Activated T-helper 1 cell treated with anti-CD3 and anti-CD28 coated beads, Interleukin-2, amount 50 U/mL, for 16 hours (primary cell): ENCODE data around the gene RGS6.

Source experiments
- DNase-seq, 2 donors: peaks; one replicate each; pipeline ENCODE4 v3.0.0-alpha.2; 2020; ENCODE audit warnings: low read depth in 1 of 2, low spot score in 1 of 2

Gene RGS6

DNA sequence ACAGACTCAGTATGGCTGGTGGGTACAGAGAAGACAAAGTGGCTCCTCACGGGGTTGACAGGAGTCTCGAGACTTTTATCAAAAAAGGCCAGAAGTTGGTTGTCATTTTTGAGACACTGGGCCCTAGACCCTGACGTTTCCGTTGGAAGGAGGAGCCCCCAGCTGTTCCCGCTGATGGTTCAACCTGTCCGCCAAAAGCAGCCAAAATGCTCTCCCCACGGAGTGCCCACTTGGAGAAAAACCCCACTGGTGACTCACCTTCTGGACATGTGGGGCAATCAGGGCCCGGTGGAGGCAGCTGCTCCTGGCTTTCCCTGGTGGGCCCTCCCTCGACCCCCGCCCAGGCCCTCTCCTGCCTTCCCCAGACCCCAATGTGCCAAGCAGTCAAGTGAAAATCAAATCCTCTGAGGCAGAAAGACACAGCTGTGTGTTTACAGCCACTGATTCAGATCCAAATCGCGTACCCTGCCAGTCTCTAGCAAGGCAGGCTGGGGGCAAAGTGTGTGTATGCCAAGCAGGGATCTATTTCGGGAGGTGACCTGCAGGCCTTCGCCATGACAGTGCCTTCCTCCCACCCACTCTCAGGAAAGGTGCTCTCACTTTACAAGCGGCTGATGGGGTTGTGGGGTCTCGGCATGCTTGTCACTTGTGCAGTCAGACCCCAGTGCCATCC lies 614.3 kb downstream of the RGS6 start:
- no peak for DNase-seq

DNA sequence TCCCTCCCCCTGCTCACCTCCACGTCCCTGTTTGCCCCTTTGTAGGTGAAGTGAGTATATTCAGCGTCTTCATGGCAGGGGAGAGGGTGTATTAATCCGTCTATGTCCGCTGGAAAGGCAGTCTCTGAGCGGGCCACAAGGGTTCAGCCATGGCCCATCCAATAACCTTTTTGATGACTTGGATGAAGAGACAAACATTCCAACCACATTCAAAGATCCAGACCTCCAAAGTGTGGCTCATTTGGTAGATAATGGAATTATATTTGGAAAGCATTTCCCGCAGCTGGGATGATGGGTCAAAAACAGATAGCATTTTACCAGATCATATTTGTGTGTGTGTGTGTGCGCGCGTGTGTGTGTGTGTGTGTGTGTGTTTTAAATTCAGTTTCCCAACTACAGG lies 615.8 kb downstream of the RGS6 start:
- no peak for DNase-seq

DNA sequence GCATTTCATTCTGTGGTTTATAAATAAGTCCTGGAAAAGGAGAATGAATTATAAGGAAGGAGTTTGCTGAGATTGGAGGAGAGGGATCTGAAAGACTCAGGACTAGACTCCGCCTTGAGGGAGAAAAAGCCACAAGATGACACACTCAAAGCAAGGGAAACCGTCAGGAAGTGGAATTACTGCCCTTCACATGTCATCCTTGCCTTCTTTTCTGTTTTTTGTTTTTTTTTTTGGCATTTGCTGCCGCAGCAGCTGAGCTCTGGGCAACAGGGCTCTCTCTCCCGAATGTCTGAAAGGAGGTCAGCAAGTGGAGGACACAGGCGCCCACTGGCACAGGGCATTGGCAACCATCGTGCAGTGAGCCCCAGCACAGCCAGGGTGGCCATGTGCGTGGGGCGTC lies 616.8 kb downstream of the RGS6 start:
- no peak for DNase-seq

DNA sequence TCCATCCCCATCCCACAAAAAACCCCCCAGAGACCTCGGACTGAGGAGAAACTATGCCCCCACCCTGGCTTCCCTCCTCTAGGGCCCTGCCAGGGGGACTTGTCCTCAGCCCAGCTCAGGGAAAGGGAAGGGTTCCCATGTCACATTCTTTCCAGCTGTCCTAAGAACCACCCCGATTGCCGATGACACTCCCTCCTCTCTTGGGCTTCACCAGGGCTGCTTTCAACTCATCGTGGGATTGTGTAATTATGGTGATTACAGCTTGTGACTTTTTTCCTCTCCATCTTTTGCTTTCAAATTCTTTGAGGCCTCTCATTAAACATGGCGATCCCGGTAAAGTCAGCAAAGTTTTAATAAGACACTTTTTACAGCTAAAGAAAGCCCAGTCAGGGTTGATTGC lies 617.6 kb downstream of the RGS6 start:
- no peak for DNase-seq

DNA sequence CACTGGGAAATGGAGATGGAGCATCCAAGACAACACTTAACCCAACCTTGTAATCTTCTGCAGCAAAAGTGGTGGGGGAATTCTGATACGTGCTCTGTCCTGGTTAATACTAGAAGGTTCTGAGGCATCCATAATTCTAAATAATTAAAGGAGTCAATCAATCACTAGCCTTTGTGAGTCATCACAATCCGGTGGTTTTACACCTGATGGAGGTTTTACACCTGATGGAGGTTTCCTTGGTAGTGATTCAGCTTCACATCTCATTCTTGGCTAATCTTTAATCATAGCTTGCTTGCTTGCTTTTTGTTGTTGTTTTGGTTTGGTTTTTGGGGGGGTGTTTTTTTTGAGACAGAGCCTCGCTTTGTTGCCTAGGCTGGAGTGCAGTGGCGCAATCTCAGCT lies 618.3 kb downstream of the RGS6 start:
- DNase-seq: no peak

DNA sequence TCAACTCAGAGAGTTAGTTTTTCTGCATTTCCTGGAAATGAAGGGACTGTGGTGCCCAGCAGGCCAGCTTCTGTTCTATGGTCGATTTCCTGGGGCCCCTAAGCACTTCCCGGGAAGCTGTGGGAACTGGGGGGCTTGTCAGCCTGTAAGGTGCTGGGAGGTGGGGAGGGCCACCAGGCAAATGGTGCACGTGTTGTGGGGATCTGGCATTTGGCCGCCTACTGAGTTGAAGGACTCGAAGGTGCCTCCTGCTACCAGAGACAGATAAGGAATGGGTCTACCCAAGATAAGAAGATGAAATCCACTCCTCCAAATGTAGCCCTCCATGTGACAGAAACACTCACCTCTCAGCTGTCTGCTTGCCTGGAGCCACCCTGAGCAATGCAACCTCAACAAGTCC lies 620.0 kb downstream of the RGS6 start:
- DNase-seq: no peak

DNA sequence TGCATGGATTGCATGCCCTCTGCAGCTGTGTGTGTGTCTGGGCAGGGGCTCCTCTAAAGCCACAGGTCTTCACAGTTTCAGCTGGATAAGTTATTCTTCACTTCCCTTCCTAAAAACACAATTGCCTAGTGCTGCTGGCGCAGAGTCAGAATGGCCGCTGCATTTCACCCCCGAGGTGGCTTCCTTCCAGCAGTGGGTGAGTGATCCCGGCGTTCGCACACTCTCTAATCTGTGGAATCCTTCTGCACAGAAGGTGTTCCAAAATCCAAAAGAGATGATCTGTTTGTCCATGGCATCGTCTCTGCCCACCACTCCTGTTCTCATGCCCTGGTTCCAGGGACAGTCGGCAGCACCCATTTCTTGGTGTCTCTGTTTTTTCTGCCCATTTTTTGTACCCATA lies 620.9 kb downstream of the RGS6 start:
- DNase-seq: no peak

DNA sequence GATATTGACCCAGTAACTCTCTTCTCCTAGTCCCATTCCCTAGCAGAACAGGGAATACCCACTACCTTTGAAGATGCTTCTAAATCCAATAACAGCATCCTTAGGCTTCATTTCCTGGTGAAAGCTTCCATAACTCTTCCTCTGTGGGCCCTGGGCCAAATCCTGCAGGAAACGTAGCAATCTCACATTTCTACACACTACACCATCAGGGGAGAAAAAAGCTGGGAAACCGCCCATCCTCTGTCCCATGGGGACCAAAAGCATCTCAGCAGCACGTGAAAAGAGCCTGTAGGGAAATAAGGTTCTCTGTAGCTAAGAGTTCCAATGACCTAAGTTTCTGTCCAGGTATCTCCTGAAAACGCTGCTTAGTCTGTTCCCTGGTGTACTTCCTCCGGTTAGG lies 621.4 kb downstream of the RGS6 start:
- no peak for DNase-seq

DNA sequence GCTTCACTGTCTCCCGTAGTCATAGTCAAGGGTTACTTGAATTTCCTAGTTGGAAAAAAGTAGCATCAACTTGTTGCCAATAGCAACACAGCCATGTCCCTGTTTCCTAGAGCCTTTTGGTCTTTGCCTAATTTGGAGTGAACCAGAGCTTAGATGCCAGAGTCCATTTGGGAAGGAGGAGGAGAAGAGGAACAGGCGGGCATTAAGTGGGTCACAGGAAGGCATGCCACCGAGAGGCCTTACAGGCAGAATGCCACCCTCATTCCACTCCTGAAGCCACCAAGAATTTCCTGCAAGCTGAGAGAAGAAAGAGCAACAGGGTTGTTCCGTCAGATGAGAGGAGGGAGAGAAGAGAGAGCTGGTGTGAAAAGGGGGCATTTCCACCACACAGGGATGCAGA lies 622.2 kb downstream of the RGS6 start:
- no peak for DNase-seq

DNA sequence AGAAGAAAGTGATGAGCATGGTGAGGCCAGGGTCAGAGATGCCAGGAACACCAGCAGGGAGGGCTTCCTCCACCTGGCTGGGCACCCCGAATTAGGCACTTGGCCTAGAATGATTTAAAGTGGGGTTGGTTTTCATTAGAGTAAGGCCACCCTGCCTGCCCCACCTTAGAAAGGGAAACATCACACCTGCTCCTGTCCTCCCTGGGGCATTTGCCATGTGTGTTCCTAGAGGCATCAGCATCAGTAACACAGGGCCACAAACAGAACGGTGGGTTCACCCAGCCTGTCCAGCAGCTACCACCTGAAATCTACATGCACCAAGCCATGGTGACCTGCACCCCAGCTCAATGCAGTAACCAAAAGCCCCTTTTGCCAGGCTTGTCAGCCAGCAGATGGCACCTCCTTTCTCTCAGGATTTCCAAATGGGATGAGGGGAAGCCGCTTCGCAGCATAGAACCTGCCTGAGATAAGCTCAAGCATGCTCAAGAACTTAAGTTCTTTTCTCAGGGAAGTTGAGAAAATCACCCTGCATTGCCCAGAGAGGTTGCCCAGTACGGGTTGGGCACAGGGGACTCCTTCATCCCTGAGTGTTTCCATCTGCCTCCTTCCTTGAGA lies 622.9 kb downstream of the RGS6 start:
- DNase-seq: no peak

DNA sequence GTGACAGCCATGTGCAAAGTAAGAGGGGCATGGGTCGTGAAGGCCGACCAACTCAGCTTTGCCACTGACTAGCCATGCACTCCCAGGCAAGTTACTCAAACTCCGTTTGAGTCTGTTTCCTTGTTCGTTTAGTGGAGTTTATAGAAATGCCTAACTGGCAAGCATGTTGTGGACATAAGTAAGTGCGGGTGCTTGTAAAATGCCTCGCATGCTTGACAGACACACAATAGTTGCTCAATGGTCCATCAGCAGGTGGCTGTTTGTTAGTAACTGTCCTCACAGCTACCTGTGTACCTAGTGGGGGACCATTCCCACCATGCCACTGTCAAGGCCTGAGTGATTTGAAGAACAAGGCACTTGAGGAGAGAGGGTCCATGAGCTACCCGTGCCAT lies 623.4 kb downstream of the RGS6 start:
- DNase-seq: no peak

DNA sequence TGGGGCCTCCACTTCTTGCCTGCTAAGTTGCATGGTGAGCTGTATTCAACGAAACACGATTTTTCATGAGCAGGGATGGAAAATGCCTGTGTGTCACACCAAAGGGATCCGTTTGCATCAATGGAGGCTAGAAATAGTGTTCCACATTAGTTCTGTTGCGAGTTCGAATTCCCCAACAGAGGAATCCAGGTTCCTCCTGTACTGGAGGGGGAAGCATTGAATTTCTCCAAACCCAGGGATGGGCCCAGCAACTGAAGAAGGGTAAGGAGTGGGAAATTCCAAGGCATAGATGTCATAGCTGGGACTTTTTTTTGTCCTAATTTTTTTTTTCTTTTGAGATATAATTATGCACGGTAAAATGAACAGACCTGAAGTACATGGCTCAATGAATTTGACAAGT lies 625.4 kb downstream of the RGS6 start:
- DNase-seq: no peak

DNA sequence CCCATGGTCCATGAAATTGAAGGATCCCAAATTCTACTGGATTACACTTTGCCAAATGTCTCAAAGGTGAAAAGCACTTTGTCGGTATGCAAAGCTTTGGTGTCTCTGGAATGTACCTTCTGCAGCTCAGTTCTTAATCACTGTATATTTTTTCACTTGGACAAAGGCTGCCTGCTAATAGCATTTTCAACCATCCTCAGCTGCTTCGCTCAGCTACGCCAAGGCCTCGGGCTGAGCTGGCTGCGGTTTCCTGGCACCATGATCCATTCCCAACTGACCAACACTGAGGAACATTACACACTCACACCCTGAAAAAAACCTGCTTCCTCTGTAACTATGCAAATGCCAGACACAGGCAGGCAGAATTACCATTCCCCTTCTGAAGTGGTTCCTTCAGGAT lies 626.5 kb downstream of the RGS6 start:
- DNase-seq: no peak

DNA sequence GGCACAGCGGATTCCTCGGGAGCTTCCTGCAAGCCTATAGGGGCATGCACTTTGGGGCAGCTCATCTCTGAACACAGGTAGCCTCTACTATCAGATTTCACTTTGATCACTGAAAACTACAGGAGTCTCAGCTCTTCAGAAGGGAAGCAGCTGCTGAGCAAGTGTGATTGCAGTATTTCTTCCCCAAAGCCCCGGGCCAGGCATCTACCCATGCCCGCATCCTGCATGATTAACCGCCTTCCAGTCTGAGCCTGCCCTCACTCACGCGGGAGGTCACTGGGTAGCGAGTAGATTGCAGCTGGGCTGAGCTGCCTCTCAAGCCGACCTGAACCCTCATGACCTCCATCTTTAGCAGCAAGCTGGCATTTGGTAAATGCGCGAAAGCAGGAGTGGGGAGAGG lies 627.0 kb downstream of the RGS6 start:
- no peak for DNase-seq

DNA sequence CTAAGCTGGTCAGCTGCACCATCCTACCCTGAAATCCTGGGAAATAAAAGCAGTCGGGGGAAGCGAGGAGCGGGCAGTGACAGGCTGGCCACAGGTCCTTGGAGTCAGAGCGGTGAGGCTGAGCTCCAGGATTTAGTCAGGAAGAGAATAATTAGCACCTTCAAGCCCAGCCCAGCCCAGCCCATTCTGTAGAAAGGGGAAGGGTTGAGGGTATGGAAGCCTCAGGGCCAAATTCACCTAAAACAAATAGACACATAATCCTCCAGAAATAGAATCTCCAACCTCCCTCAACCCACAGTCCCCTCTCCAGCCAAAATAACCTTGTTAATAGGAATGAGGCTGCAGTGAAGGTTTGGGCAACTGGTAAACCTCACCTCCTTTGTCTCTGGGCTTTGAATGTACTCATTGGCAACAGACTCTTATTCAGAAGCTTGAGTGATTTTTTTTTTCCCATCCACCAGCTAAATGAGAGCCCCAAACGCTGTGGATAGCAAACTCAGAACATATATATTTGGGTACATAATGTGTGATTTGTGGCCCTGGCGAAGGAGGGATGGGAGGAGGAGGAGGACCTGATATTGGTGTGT lies 627.5 kb downstream of the RGS6 start:
- DNase-seq: no peak

DNA sequence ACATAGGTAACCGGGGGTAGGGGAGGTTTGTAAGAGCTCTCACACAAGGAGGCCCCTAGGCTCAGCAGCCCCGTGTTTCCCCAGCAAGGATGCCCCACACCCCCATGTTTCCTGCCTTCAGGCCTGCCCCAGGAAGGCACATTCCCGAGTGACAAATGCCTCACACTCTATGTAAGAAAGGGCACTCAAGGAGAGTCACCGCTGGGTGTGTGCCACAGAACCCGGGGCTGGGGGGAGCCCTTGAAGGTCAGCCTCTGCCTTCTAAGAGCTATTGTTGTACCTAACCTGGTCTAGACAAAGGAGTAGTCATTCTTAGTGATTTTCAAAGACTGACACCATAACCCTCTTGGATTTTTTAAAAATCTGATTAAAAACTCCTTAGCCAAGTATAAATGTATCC lies 628.1 kb downstream of the RGS6 start:
- no peak for DNase-seq

DNA sequence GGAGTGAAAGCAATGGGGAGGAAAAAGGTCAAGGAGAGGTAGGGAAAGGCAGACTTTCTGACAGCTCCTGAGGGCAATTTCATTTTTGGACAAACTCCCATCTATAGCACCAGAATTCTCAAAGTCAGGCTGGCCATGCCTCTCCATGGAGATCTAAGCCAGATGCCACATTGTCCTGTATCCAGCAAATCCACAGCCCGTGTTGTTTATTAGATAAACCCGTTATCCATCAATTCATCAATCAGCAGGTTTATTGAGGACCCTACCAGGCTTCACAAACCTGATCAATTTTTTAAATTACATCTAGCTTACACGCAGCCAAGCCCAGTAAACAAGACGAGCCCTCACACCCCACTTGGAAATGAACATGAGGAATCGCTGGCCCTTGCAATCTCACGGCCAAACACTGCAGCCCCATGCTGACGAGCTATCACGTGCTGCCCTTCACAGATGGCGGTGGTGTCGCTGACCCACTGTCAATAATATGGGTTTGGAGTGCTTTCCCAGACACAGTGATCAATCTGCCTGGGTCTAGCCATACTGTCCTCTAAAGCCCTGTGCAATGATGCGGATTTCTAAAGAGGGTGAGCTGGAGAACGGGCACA lies 628.8 kb downstream of the RGS6 start:
- DNase-seq: no peak

DNA sequence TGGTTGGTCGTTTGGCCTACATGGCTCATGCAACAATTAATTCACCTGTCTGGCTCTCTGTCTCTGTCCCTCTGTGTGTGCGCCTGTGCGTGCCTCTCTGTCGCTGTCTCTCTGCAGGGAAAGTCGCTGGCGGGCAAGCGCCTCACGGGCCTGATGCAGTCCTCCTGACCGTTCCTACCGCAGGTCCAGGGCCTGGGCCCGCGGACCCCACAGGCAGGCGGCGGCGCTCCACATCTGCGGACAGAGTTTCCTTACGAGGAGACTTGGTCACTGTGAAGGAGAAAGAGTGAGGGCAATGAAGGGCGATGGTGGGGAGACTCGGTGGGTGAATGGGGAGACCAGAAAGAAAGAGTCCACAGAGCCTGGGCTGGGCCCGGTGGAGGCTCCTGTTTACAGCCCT lies 630.1 kb downstream of the RGS6 start:
- DNase-seq: no peak

DNA sequence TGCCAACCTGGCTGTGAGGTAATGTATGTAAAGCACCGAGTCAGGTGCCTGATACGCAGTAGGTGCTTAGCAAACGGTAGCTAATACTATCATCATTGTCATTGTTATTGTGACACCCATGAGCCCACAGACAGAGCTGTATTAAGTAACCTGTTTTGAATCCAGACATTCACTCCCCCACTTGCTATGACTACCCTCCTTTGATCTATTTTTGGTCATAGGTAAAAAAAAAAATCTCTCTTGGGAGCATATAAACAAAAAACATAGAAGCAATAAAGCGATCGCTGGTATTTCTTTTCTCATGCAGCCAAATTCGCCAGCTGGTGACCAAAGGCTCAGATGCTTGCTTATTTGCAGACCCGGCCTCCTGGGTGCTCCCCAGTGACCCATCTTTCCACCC lies 631.4 kb downstream of the RGS6 start:
- no peak for DNase-seq

DNA sequence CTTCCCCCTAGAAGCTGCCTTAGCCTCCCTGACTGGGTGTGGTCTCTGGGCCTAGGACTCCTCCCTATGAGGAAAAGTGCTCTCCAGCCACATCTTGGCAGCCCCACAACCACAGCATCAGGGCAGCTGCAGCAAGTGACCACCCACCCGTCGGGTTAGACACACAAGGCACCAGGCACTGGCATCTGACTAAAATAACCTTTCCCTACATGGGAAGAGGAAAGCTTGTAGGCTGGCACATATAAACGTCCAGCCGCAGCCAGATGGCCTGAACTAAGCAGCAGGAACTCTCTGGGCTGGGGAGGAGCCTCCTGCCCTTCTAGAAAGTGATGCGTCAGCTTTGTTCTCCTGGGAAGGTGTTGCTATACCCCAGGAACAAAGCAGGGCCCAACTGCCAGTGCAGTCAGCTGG lies 632.9 kb downstream of the RGS6 start:
- no peak for DNase-seq

DNA sequence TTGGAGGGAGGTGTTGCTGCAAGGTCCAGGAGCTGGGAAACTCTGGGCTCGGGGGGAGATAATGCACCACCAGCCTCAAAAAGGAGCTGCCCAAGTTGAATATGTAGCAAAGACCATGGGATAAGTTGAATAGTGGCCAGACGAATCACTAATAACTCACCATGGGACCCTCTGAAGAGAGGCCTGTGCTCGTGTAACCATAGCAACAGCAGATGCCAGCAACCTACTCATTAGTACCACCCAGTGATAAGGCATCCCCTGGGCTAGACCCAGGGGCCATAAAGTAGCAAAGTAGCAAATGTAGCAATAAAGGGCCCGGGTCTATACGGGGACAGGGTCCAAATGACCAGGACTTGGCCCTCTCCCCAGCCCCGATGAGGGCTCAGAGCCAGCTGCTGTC lies 633.7 kb downstream of the RGS6 start:
- DNase-seq: no peak

DNA sequence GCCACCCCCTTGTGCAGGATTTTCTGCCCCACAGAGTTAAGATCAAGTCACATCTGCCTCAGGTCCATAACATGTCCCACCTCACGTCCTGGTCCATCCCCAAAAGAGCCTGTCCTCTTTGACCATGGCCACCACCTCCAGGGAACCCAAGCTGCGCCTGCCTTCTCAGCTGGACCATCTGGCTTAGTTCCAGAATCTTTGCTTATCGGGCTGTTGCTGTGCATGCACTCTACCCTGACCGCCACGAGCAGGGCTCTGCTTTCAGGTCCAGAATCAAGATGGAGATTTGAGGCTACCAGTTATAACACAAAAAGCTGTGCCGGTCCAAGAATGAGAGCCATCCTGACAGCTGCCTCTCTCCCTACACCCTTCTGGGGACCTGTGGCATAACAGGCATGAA lies 635.0 kb downstream of the RGS6 start:
- DNase-seq: no peak
